GM12874 (cell line): Measurements from ENCODE around the gene KCNJ13.

Experiments
- TF ChIP-seq, protein P1 (sequence below): IDR thresholded peaks from 2 replicates; pipeline ENCODE4 v1.5.1; 2011; ENCODE audit warnings: low read depth, mild to moderate bottlenecking, control low read depth, low read length, moderate library complexity; ENCODE audit not compliant: insufficient read depth

The KCNJ13 gene

DNA sequence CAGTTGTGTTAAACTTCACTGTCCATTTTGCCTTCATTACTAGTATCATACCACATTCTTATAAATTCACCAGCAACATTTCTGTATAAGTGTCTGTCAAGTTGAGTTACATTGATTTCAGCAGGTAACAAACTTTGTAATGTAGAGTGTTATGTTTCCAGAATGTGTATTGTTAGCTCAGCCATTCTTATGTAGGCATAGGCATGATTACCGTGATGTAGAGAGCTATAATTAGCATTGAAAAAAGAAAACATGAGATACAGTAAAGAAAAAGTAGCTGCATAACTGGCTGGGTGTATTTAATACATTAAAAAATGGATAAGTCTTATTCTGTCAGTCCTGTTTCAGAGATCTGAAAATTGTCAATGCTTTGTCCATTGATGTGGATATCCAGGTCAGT is 8.5 kb downstream of the KCNJ13 start:
- TF ChIP-seq, protein P1, sequence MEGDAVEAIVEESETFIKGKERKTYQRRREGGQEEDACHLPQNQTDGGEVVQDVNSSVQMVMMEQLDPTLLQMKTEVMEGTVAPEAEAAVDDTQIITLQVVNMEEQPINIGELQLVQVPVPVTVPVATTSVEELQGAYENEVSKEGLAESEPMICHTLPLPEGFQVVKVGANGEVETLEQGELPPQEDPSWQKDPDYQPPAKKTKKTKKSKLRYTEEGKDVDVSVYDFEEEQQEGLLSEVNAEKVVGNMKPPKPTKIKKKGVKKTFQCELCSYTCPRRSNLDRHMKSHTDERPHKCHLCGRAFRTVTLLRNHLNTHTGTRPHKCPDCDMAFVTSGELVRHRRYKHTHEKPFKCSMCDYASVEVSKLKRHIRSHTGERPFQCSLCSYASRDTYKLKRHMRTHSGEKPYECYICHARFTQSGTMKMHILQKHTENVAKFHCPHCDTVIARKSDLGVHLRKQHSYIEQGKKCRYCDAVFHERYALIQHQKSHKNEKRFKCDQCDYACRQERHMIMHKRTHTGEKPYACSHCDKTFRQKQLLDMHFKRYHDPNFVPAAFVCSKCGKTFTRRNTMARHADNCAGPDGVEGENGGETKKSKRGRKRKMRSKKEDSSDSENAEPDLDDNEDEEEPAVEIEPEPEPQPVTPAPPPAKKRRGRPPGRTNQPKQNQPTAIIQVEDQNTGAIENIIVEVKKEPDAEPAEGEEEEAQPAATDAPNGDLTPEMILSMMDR = no peak

DNA sequence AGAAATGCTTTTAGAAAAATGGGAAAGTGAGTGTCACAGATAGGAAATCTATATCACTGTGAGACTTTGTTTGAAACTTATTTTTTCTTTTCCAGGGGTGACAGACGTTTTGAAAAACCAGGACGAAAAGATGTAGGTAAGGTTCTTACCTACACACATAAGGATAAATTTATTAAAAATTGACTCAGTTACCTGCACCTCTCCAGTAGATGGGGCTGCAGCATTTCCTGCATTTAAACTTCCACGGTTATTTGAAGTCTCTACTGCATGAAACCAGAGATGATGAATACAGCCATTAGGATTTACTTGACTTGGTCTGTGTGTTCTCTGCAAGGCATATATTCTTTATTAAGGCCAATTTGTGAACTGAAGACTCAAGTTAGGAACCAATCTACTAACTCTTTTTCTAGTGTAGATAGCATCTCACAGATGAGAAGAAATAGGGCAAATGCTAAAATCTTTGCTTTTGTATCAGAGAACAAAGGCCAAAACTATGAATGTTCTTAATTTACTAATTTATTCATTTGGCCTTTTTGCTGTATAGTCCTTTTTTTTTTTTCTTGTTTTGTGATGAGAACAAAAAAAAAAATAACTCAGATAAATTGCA is 15.0 kb downstream of the KCNJ13 start:
- TF ChIP-seq, protein P1 = peak; percentile 47; the same call in 1 of the 2 replicates

DNA sequence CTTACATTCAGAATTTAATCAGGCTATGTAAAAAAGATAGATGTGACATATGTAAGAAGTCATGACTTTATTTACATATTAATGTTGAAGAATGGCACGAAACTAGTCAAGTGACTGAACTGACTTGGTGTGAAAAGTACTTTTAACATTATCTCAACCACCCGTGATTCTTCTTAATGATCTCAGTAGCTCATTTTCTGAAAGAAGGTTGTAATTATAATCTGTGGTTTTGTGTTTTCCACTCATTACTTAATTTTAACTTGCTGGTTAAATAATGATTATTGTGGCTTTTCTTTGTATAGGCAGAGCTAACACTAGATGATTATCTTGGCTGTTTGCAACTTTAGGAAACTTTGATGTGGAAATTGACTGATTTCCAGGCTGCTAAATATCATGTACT is 18.5 kb downstream of the KCNJ13 start:
- TF ChIP-seq, protein P1 = no peak

DNA sequence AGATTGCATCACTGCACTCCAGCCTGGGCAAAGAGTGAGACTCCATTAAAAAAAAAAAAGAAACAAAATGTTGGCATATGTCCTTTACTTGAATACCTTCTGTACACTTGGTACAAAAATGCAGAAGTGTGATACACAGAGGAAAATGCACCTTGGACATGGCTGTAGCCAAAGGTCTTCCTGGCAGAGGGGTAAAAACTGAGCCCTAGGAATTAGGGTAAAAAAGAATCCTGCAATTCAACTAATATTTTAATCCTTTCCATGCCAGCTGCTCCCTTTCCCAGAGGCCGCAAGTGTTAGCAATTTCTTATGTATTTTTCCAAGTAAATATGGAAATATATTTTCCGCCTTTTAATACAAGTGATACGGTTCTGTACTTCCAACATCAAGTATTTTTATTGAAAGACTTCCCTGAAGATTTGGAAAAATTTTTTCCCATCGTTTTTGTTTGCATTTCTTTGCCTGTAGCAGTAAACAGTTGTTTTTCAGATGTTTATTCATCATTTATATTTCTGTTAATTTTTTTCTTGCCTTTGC is 26.2 kb downstream of the KCNJ13 start:
- TF ChIP-seq, protein P1 = no peak

DNA sequence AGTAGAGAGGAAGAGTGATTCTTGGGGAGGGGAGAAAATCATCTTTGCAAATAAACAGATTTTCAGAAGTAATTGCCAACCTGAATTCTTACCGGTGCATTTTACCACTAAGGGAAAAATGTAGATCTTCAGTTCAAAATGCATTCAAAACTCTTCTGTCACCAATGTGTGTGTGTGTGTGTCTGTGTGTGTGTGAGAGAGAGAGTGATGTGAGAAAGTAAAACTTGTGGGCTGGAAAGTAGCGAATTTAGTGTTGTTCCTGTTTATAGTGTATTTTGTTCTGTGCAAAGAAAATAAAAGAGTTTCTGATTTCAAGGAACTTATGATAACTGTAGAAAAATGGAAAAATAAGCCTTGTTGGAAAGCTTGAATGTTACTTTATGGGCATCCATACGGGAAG is 27.0 kb downstream of the KCNJ13 start:
- TF ChIP-seq, protein P1 = no peak

DNA sequence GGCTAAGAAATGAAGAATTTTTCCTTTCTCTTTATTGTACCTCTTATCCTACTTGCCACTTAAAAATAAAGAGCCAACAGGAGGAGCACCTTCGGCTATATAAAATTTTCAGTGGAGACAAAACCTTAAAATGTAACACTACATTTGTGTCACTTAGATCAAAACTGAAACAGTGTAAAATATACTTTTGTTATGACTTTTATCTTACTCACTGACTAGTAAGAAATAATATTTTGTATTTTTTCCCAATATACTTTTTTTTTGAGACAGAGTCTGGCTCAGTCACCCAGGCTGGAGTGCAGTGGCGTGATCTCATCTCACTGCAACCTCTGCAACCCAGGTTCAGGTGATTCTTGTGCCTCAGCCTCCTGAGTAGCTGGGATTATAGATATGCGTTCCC is 28.3 kb downstream of the KCNJ13 start:
- TF ChIP-seq, protein P1 = no peak

DNA sequence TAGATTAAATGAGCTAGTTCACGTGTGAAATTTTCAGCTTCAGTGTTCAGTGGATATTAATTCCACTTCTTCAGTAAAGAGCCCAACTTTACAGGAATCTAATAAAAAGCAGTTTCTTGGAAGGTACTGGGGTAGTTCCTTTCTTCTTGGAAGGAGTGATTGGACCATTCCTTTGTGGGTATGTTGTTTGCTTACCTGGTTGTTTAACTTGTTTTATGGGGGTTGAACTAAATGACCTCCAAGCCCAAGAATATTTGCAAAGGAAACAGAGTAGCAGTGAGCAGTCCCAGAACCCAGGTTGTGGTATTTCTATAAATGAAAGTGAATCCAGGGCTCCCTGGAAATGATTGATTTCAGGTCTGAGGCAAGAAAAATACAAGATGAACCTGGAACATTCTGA is 31.4 kb downstream of the KCNJ13 start:
- TF ChIP-seq, protein P1 = no peak
